ENCODE data around the gene SPOCK1. TPM values are rescaled to one million over a fixed set of nuclear protein-coding genes. Genes with fewer than 3 reads are reported as not detected.

SPOCK1 gene
- total RNA-seq, 1 experiment from 2014 or later, result 29.1 TPM

DNA sequence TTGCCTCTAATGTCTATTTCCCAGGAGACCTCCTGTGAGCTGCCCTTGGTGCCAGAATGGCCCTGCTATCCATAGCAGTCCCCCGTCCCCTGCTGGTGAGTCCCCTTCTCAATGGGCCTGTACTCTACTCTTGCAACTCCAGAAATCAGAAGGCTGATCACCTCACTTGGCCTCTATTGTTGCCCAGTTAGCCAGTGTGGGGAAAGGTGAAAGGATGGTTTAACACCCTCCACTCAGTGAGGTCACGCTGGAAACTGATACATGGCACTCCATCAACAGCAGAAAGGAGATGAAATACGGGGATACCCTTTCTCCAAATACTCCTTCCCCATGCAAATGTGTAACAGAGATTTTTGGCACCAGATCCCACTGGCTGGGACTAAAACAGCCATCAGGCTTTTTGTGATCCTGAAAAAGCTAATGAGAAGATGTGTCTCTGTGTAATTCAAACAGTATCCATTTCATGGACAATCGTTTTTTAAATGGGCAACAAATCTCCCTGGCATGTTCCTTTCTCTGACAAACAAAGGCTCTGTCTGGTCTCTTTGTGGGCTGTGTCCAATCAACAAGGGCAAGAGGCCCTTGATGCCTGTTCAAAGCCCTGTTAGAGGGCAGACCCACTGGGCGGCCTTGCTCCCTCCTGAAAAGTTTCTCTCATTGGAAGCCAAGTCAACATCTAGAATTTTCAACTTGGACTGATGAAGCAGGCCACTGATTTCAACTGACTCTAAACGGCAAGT is 343.7 kb downstream of the SPOCK1 start:
- no peak for DNase-seq (ENCODE audit: low read depth)

DNA sequence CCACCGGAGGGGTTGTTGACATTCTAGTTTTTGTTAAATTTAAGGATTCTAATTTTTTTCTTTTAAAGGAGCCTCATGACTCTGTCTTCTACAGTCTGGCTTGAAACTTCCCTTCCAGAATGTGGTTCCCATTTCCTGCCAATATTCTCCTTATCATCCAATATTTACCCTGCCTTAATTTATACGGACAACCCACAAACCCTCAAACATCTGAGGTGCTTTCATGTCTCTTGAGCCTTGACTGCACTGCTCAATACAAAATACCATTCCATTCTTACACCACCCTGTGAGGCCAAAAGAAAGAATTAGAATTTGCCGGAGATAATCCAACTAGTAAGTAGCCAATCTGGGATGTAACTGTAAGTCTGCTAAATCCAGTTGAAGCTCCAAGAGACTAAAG is 346.5 kb downstream of the SPOCK1 start:
- peak; percentile 26 for DNase-seq (ENCODE audit: low read depth)

DNA sequence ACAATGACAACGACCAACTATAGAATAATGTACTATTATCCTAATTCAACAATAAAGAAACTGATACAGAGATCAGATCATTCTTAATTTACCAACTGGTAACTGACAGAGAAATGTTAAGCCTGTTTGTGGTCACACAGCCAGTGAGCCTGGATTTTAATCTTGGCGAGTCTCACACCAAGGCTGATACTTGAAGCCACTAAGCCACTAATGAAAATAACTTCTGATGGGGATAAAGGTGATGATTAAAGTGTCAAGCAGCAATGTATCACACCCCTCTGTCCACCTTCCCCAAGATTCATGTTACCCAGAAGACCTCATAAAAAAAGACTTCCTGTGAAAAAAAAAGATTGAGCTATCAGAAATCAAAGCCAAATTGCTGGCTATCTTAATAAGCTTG is 350.5 kb downstream of the SPOCK1 start:
- no peak for DNase-seq (ENCODE audit: low read depth)

DNA sequence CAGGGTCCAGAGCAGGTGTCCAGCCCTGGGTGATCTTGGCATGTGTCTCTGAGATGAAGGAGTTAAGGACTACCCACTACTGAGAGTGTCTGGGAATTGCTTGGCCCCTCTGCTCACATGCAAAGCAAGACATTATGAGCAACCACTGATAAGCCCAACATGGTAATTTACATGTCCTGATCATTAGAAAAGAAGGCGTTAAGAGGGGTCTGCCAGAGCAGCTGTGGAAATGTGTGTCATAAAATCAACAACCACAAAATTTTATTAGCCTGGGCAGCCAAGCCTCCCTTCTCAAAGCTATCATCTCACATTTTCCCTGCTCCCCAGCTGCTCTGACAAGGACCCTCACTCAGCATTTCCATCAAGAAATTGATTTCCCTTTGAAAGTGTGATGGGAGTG is 351.0 kb downstream of the SPOCK1 start:
- peak; percentile 36 for DNase-seq (ENCODE audit: low read depth)

- peak; percentile 34 for DNase-seq (ENCODE audit: low read depth)
These were observed 351.8 kb downstream of the SPOCK1 start for GRCh38 chr5:137147346-137147745.

GRCh38 chr5:137146402-137146890 is 352.7 kb downstream of the SPOCK1 start:
- DNase-seq (ENCODE audit: low read depth), result peak; percentile 99

GRCh38 chr5:137145721-137146120 is 353.4 kb downstream of the SPOCK1 start:
- DNase-seq (ENCODE audit: low read depth), result peak; percentile 50

DNA sequence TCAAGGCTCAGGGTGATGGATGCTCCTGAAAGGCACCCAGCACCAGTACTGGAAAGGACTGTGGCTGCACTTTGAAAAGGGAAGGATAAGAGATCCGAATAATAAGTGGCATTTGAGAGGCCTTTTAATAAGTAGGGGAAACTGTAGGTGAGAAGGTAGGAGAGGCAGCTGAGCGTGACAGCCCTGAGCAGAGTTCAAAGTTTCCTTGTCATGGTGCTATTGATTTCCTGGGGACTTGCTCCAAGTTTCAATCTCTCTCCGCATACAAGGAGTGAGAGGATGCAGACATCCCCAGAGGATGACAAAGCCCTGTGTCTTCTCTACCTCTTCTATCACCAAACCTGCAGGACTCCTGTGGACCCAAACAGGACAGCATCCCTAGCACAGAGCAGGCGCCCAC is 354.5 kb downstream of the SPOCK1 start:
- no peak for DNase-seq (ENCODE audit: low read depth)

DNA sequence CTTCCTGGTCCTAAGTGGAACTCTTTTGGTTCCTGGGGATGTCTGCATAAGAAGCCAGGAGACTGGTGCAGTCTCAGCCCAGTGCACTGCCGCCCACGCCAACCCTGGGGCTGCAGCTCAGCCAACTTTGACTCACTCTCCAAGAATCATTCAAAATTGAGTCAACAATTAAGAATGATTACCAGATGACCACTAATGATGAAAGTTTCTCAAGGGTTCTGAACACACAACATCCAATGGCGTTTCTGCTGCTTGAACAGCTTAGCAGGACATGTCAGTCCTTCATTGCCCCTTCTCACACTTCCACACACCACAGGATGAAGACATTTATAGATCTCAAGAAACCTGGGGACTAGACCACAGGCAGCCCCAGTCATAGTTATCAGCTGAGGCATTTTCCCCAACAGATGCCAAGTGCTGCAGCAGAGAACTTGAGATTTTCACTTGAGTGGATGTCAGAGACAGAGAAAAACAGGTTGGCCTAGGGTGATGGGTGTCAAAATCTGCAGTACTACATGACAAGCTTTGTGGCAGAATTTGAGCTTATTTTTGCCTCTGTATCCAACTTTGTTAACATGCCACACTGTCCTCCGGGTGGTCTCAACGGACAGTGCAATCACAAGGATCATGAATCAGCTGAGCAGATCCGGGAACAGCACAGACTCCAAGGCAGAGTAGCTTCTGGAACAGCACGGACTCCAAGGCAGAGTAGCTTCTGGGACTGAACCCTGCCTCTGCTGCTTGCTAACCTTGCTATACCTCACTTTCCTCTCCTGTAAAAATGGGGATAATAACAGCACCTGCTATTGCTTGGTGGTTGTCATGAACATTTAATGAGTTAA is 356.1 kb downstream of the SPOCK1 start:
- DNase-seq (ENCODE audit: low read depth), result peak; percentile 96

DNA sequence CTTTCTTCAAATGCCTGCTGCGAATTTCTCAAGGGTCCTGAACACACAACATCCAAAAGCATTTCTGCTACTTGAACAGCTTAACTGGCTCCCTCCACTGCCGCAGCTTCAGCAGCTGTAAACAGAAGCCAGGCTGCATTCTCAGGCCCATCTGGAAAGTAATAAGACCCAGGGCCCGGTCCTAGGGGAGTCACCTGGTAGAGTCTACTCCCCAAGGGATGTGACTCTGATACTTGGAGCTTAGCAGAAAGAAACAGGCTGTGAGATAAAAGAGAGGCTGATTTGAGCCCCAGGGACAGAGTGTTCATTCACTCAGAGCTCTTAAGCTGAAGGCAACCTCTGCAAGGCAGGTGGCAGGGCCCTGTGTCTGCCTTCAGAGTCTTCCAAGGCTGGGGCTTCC is 356.8 kb downstream of the SPOCK1 start:
- no peak for DNase-seq (ENCODE audit: low read depth)

- DNase-seq (ENCODE audit: low read depth), result peak; percentile 52
These were observed 357.3 kb downstream of the SPOCK1 start for GRCh38 chr5:137141779-137142178.

DNA sequence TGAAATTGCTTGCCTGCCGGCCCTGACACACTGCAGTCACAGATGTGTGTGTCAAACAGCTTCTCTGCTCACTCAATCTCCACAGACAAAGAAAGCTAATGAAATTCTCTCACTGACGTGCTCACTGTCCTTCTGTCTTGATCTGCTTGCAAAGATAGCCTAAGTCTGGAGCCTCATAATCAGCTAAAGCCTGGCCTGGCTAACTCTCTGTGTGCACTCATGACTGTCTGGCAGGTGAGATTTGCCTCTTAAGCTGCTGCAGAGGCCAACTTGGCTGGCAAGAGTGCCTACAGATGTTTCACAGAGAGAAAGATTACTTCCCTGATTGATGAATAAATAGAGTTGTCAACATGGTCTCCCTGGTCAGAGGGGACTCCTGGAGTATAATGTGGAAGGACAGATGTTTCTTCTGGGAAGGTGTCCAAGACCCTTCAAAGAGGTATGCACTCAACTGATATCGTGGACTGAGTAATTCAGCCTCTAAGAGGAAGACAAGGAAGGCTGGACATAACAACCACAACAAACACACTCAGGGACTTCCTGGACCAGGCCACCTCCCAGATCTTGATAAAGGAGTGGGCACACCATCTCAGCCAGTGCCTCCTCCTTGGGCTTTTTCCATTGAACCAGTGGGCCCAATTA is 362.0 kb downstream of the SPOCK1 start:
- no peak for DNase-seq (ENCODE audit: low read depth)

- DNase-seq (ENCODE audit: low read depth), result no peak
These were observed 364.1 kb downstream of the SPOCK1 start for GRCh38 chr5:137134920-137135532.

DNA sequence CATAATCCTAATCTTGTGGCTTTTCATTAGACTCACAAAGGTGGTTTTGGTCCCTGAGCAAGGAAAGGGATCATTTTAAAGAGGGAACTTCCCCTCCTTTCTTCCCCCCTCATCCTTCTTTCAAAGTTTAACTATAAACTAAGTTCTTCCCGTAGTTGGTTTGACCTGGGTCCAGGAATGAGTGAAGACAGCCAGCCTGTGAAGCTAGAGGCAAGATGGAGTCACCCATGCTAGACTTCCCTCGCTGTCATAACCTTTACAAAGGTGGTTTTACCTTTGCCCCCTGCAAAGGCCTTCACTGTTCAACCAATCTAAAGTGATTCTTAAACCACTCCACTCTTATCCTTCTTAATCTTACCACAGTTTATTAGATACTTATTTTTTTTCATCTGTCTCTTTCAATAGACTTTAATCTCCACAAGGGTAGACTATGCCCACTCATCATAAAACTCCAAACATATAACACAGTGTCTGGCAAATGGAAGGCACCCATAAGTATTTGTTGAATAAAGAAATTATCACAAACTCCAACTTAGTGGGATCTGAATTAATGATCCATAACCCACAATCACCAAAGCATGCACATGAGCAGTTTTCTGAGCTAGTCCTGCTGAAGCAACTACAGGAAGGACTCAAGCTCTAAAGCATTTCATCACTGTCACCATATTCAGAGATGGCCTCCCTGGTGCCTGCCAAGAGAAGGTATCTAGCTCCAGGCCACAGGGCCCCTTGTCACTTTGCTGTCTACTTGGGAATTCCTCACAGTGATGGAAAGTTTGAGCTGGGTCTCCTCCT is 369.0 kb downstream of the SPOCK1 start:
- no peak for DNase-seq (ENCODE audit: low read depth)

GRCh38 chr5:137128012-137128411 is 371.1 kb downstream of the SPOCK1 start:
- DNase-seq (ENCODE audit: low read depth), result no peak

DNA sequence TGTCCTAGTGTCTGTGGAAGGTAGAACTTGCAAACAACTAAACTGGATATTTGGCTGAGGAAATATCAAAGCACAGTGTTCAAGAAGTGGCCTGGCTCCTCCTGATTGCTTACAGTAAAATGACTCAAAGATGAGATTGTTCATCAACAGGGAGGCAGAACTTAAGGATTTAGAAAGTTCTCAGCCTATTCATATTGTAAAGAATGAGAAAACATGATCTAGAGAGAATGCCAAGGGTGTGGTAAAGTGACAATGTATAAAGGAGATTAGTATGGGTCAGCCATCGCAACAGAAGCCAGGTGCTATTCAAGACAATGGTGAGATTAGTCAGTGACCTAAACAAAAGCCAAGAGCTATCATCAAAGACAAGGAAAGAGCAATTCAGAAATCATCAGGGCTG is 372.3 kb downstream of the SPOCK1 start:
- DNase-seq (ENCODE audit: low read depth), result no peak

DNA sequence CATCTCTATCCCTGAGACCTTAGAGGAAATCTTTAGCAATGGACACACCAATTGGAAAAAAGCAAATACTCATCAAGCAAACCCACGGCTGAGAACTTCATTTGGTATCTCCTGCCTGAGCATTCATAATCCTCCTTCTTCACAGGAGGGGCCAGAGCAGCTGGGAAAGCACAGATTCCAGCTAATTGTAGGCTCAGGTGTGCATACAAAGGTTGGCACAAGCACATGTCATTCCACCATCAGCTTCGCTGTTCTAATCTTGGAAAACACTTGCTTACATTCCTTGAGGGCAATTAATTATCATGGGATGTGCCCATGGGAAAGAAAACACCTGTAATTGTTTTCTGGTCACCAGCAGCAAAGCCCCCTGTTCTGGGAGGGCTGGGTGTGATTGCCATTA is 376.6 kb downstream of the SPOCK1 start:
- DNase-seq (ENCODE audit: low read depth), result no peak

- peak; percentile 47 for DNase-seq (ENCODE audit: low read depth)
These were observed 377.1 kb downstream of the SPOCK1 start for GRCh38 chr5:137122075-137122474.

GRCh38 chr5:137119321-137119720 is 379.8 kb downstream of the SPOCK1 start:
- DNase-seq (ENCODE audit: low read depth), result no peak

DNA sequence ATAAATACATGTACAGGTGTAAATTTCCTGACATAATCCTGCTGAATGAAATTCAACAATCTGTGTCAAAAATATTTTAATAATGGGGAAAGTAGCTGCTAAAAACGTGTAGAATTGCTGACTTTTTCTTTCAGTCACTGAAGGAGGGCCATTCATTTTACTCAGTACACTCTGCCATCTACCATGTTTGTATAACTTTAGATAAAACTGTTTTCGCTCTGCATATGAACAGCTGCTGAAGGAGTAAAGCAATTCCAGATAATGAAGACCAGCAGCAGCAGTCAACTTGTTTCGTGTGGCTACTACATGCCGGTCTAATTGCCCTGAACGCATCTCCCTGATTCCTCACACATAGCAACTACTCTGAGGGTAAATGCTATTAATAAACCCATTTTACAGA is 380.5 kb downstream of the SPOCK1 start:
- no peak for DNase-seq (ENCODE audit: low read depth)

GRCh38 chr5:137115152-137115551 is 384.0 kb downstream of the SPOCK1 start:
- no peak for DNase-seq (ENCODE audit: low read depth)
